GM23338 (cell line): Measurements from ENCODE around the gene ANKRD50. TPM values are rescaled to one million over a fixed set of nuclear protein-coding genes. Genes with fewer than 3 reads are reported as not detected.

Experiments used
- ATAC-seq: fragments of 200-7000 bp; cut with Tn5 transposase; 3 replicates; pipeline ENCODE4 v1.9.1; 2020
- DNase-seq: peaks from one replicate; pipeline ENCODE4 v3.0.0-alpha.2; 2015; ENCODE audit warnings: low spot score
- H2AFZ ChIP-seq: fragments of 200-600 bp; sonication (generic); 2 replicates; pipeline ENCODE4 v1.8.0; 2016; ENCODE audit warnings: antibody characterized with exemption, mild to moderate bottlenecking, moderate library complexity
- H3F3A ChIP-seq: fragments of 200-600 bp; sonication (generic); replicated peaks from 2 replicates; pipeline ENCODE4 v1.8.0; 2017; ENCODE audit warnings: antibody characterized with exemption, mixed run types, low read depth
- H3K27ac ChIP-seq: fragments of 200-600 bp; sonication (generic); 2 replicates; pipeline ENCODE4 v1.6.1; 2016; ENCODE audit warnings: low read depth
- H3K27me3 ChIP-seq: fragments of 200-600 bp; sonication (generic); 2 replicates; pipeline ENCODE4 v1.8.0; 2016; ENCODE audit warnings: mild to moderate bottlenecking, mixed run types, moderate library complexity; ENCODE audit not compliant: insufficient read depth
- H3K36me3 ChIP-seq: fragments of 200-600 bp; sonication (generic); 2 replicates; pipeline ENCODE4 v1.8.0; 2016; ENCODE audit warnings: mild to moderate bottlenecking; ENCODE audit not compliant: insufficient read depth
- H3K4me1 ChIP-seq: fragments of 200-600 bp; sonication (generic); 2 replicates; pipeline ENCODE4 v1.8.0; 2016; ENCODE audit warnings: mild to moderate bottlenecking, moderate library complexity; ENCODE audit not compliant: insufficient read depth
- H3K4me2 ChIP-seq: fragments of 200-600 bp; sonication (generic); 2 replicates; pipeline ENCODE4 v1.7.1; 2017; ENCODE audit warnings: mixed run types
- H3K4me3 ChIP-seq: fragments of 200-600 bp; sonication (generic); 2 replicates; pipeline ENCODE4 v1.6.1; 2016; ENCODE audit warnings: mixed run types
- H3K79me2 ChIP-seq: fragments of 200-600 bp; sonication (generic); replicated peaks from 2 replicates; pipeline ENCODE4 v1.8.0; 2017; ENCODE audit warnings: mild to moderate bottlenecking; ENCODE audit not compliant: insufficient read depth
- H3K9me2 ChIP-seq: fragments of 200-600 bp; sonication (generic); 2 replicates; pipeline ENCODE4 v1.8.0; 2017; ENCODE audit not compliant: insufficient read depth
- H4K20me1 ChIP-seq: fragments of 200-600 bp; sonication (generic); replicated peaks from 2 replicates; pipeline ENCODE4 v1.8.0; 2017; ENCODE audit warnings: mild to moderate bottlenecking; ENCODE audit not compliant: insufficient read depth
- H3K27ac Mint-ChIP-seq: 2 replicates; pipeline ENCODE4 v1.8.0; 2020; ENCODE audit warnings: inconsistent platforms, mild to moderate bottlenecking, moderate library complexity, mixed read lengths
- H3K27me3 Mint-ChIP-seq: 3 replicates; pipeline ENCODE4 v1.8.0; 2022; ENCODE audit warnings: low read depth, mild to moderate bottlenecking, moderate library complexity, mixed read lengths, inconsistent platforms; ENCODE audit not compliant: insufficient read depth, poor library complexity
- H3K36me3 Mint-ChIP-seq: 3 replicates; pipeline ENCODE4 v1.8.0; 2021; ENCODE audit warnings: low read depth, mild to moderate bottlenecking, inconsistent platforms, moderate library complexity, mixed read lengths
- H3K4me1 Mint-ChIP-seq: 3 replicates; pipeline ENCODE4 v1.8.0; 2020; ENCODE audit warnings: mild to moderate bottlenecking, inconsistent platforms, mixed read lengths
- H3K4me3 Mint-ChIP-seq: 3 replicates; pipeline ENCODE4 v1.8.0; 2021; ENCODE audit warnings: moderate library complexity, mild to moderate bottlenecking, inconsistent platforms, mixed read lengths
- H3K9me3 Mint-ChIP-seq: 3 replicates; pipeline ENCODE4 v1.8.0; 2020; ENCODE audit warnings: moderate library complexity, mild to moderate bottlenecking, inconsistent platforms, mixed read lengths
- CREB1 ChIP-seq: fragments of 250-450 bp; sonication (Bioruptor Pico); IDR thresholded peaks from 2 replicates; pipeline ENCODE4 v1.5.0; 2020; ENCODE audit warnings: low read depth, mild to moderate bottlenecking, moderate library complexity
- CTCF ChIP-seq, 2 experiments: fragments of 200-600 bp in 1 of 2; sonication (generic) in 1 of 2; conservative IDR thresholded peaks; 2 replicates each; pipeline versions ENCODE4 v1.5.1 to v1.6.1; 2016 to 2017; ENCODE audit warnings: antibody characterized with exemption in 2 of 2, low read depth in 2 of 2, mild to moderate bottlenecking in 2 of 2, moderate library complexity in 1 of 2
- EZH2 ChIP-seq: fragments of 200-600 bp; sonication (generic); IDR thresholded peaks from one replicate; pipeline ENCODE4 v1.8.0; 2017; ENCODE audit warnings: antibody characterized with exemption, mild to moderate bottlenecking, low read depth; ENCODE audit not compliant: unreplicated experiment
- JUNB ChIP-seq: IDR thresholded peaks from one replicate; pipeline ENCODE4 v1.6.1; 2016; ENCODE audit warnings: antibody characterized with exemption; ENCODE audit not compliant: unreplicated experiment
- NANOG ChIP-seq: IDR thresholded peaks from 2 replicates; pipeline ENCODE4 v1.6.1; 2016; ENCODE audit warnings: antibody characterized with exemption, borderline replicate concordance
- POLR2AphosphoS5 ChIP-seq: IDR thresholded peaks from 2 replicates; pipeline ENCODE4 v1.6.1; 2016; ENCODE audit warnings: antibody characterized with exemption, low read depth
- STAT1 ChIP-seq: IDR thresholded peaks from one replicate; pipeline ENCODE4 v1.6.1; 2016; ENCODE audit warnings: antibody characterized with exemption; ENCODE audit not compliant: unreplicated experiment
- ZNF114 ChIP-seq: fragments of 250-450 bp; sonication (Bioruptor Pico); IDR thresholded peaks from 2 replicates; pipeline ENCODE4 v1.5.0; 2020; ENCODE audit warnings: mild to moderate bottlenecking, moderate library complexity
- ZNF331 ChIP-seq: fragments of 250-450 bp; sonication (Bioruptor Pico); IDR thresholded peaks from 2 replicates; pipeline ENCODE4 v1.5.0; 2020; ENCODE audit warnings: low read depth, mild to moderate bottlenecking, moderate library complexity
- polyA plus RNA-seq: library from polyadenylated mRNA; unstranded; fragments of >200 nt; fragmentation: Nextera tagmentation; extraction: Ambion mirVana; gene quantifications from 2 replicates; pipeline ENCODE4 v1.2.1, GENCODE V29; 2016
- total RNA-seq: library from RNA; depleted of rRNA; stranded (reverse); fragments of >200 nt; shearing (Covaris generic); gene quantifications from 2 replicates; pipeline ENCODE4 v1.2.3, GENCODE V29; 2014
- TF ChIP-seq, protein P1 (sequence below): IDR thresholded peaks from 2 replicates; pipeline ENCODE4 v1.6.1; 2016; ENCODE audit warnings: antibody characterized with exemption

The ANKRD50 gene
- total and polyA plus RNA-seq, 2 experiments from 2014 or later: 5.9 to 27.6 TPM

DNA sequence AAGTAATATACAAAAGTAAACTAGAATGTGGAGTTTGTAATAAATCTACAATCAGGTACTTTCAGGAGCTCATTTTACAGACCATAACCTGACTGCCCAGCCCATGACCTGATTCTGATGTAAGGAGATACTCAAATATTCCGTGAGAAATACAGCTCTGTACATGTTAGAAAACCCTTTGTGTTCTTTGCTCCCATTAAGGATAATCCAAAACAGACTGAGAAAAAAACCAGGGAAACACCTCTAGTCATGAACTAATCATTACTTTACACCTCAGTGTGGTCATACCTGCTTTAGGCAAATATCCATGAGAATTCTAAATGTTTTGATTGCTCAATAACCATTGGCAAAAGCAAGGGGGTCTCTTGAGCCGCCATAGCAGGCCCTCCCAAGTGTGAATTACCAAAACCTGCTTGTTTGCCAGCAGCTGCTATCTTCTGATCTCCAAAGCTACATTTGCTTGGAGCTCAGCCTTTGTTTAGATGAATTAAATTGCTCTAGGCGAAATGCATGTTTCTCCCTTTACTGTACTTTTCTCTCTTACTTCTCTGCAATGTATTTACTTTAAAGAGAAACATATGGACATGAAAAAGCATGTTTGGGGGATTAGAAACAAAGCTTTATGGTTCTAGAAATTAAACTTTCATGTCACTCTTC, 79.1 kb downstream of the ANKRD50 start:
- Histone ChIP-seq H3K27me3 (no peaks in the 10 kb centered on the region), H3K79me2 (no peaks in the 10 kb centered on the region), H3K4me2 (no peak overlapping the region), H3F3A (peaks cover 5% of the 10 kb centered on the region; the same call in 1 of the 2 replicates), H3K4me3 (no peak overlapping the region), H4K20me1 (no peaks in the 10 kb centered on the region), H2AFZ (no peak overlapping the region), H3K36me3 (no peaks in the 10 kb centered on the region), H3K4me1 (peaks cover 35% of the 10 kb centered on the region), H3K27ac (no peak overlapping the region), H3K9me2 (no peaks in the 10 kb centered on the region)
- Mint-ChIP-seq H3K4me1 (peaks cover 39% of the 10 kb centered on the region), H3K9me3 (peaks cover 6% of the 10 kb centered on the region; the same call in 2 of the 3 replicates), H3K4me3 (no peak overlapping the region), H3K27ac (no peak overlapping the region), H3K27me3 (peaks cover 8% of the 10 kb centered on the region), H3K36me3 (peaks cover 10% of the 10 kb centered on the region)
- TF ChIP-seq ZNF114 (CRISPR knock-in tag) (no peak), ZNF331 (CRISPR knock-in tag) (no peak), STAT1 (no peak)
- no peak for DNase-seq
- ATAC-seq: no peak

GRCh38 chr4:124632439-124632838, 80.1 kb downstream of the ANKRD50 start:
- H2AFZ ChIP-seq: no peak overlapping the region
- no peak overlapping the region for H3K4me3 ChIP-seq
- H3K4me1 ChIP-seq: peaks cover 31% of the 10 kb centered on the region
- H3K4me1 Mint-ChIP-seq: peaks cover 35% of the 10 kb centered on the region
- no peaks in the 10 kb centered on the region for H3K27me3 ChIP-seq
- ATAC-seq (no peak), DNase-seq (no peak)
- no peaks in the 10 kb centered on the region for H3K79me2 ChIP-seq
- no peak overlapping the region for H3K4me3 Mint-ChIP-seq
- no peak overlapping the region for H3K4me2 ChIP-seq
- H4K20me1 ChIP-seq: no peaks in the 10 kb centered on the region
- no peaks in the 10 kb centered on the region for H3K36me3 ChIP-seq
- H3K9me2 ChIP-seq: no peaks in the 10 kb centered on the region
- H3K9me3 Mint-ChIP-seq: peaks cover 3% of the 10 kb centered on the region; the same call in 2 of the 3 replicates
- peaks cover 3% of the 10 kb centered on the region; the same call in 2 of the 3 replicates for H3K36me3 Mint-ChIP-seq
- TF ChIP-seq CTCF (conservative IDR thresholded peaks at IDR 0.05; ENCODE audit: low read depth in 2 of 2) (no peak), ZNF114 (CRISPR knock-in tag) (no peak), NANOG (no peak), POLR2AphosphoS5 (no peak), EZH2 (no peak), STAT1 (no peak), CREB1 (CRISPR knock-in tag) (no peak), JUNB (no peak)
- TF ChIP-seq, protein P1, sequence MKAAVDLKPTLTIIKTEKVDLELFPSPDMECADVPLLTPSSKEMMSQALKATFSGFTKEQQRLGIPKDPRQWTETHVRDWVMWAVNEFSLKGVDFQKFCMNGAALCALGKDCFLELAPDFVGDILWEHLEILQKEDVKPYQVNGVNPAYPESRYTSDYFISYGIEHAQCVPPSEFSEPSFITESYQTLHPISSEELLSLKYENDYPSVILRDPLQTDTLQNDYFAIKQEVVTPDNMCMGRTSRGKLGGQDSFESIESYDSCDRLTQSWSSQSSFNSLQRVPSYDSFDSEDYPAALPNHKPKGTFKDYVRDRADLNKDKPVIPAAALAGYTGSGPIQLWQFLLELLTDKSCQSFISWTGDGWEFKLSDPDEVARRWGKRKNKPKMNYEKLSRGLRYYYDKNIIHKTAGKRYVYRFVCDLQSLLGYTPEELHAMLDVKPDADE: no peak
- no peak overlapping the region for H3K27ac Mint-ChIP-seq
- H3K27me3 Mint-ChIP-seq: peaks cover 8% of the 10 kb centered on the region
- H3F3A ChIP-seq: peaks cover 3% of the 10 kb centered on the region; the same call in 1 of the 2 replicates
- H3K27ac ChIP-seq: no peak overlapping the region
